ENCODE data around the gene HMGXB3. TPM values are rescaled to one million over a fixed set of nuclear protein-coding genes. Genes with fewer than 3 reads are reported as not detected.
A peak's percentile ranks its signal among the peaks of the same experiment; 100 is the strongest.

Gene HMGXB3, protein sequence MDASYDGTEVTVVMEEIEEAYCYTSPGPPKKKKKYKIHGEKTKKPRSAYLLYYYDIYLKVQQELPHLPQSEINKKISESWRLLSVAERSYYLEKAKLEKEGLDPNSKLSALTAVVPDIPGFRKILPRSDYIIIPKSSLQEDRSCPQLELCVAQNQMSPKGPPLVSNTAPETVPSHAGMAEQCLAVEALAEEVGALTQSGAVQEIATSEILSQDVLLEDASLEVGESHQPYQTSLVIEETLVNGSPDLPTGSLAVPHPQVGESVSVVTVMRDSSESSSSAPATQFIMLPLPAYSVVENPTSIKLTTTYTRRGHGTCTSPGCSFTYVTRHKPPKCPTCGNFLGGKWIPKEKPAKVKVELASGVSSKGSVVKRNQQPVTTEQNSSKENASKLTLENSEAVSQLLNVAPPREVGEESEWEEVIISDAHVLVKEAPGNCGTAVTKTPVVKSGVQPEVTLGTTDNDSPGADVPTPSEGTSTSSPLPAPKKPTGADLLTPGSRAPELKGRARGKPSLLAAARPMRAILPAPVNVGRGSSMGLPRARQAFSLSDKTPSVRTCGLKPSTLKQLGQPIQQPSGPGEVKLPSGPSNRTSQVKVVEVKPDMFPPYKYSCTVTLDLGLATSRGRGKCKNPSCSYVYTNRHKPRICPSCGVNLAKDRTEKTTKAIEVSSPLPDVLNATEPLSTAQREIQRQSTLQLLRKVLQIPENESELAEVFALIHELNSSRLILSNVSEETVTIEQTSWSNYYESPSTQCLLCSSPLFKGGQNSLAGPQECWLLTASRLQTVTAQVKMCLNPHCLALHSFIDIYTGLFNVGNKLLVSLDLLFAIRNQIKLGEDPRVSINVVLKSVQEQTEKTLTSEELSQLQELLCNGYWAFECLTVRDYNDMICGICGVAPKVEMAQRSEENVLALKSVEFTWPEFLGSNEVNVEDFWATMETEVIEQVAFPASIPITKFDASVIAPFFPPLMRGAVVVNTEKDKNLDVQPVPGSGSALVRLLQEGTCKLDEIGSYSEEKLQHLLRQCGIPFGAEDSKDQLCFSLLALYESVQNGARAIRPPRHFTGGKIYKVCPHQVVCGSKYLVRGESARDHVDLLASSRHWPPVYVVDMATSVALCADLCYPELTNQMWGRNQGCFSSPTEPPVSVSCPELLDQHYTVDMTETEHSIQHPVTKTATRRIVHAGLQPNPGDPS (N-terminal part only)
- total RNA-seq (10 to 100 TPM; 13.9 to 28.8 (median 21.0) TPM), polyA plus RNA-seq (10 to 100 TPM in 1 of 3 donors, 1 to 10 TPM in 2; 3.6 to 22.5 (median 6.5) TPM)

DNA sequence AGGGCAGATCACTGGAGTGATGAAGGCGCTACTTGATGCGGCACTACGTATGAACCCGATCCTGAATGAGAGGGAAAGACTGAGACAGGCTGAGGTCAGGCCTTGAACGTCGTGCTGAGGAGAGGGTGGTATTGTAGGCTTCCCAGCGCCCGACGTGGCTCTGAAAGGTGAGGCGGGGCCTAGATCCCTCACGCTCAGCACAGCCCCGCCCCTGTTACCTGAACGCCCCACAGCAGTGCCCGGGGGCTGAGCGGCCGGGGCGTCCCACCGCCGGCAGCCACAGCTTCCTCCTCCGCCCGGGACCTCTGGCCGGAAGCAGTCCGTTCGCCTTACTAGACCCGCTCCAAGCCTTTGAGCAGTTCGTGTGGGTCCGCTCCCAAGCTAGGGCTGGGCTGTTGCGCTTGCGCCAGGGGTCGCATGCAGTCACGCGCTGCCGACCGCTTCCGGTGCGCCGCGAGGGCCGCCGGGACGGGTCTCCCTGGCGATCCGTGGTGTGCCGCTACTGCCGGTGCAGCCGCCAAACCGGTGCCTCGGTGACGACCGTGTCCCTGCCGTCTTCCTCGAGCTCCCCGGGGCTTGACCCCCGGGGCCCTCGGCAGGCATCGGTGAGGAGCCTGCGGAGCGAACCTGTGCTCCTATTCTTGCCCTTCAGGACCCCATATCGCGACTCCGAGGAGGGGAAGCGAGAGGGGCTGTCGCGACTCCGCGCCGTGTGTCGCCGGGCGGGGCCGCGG, at the start of gene HMGXB3, which contains the start of gene TIGD6:
TSS of gene HMGXB3 (plus strand) at position 484 of the 734 bp plus-strand sequence. CDS start 4,114 bp downstream, outside the sequence.
TSS of gene TIGD6 (minus strand) at position 399 of the 734 bp plus-strand sequence. CDS start 4,306 bp downstream, outside the sequence.
- intact Hi-C loops (cut with DNase I): loop anchor here (10.0 kb wide), 1 partner anchor 214 kb away; no protein-coding TSS in a partner anchor
- Histone ChIP-seq H3K9me3 (no peaks in the 10 kb centered on the region), H3K4me1 (peaks cover 0 to 43% (median 28%) of the 10 kb centered on the region in 4 donors), H3K27ac (peak within 1 kb of the TSS; percentile 92 to 97 (median 95)), H3K4me3 (peak within 1 kb of the TSS; percentile 87 to 99 (median 98)), H3K36me3 (peaks cover 0 to 24% (median 2%) of the 10 kb centered on the region in 4 donors), H3K27me3 (no peaks in the 10 kb centered on the region)
- peak; percentile 97 for DNase-seq
- peak in 1 of 4 donors; percentile 85 for TF ChIP-seq EP300 (IDR thresholded peaks at IDR 0.05)
- TF ChIP-seq, protein P1, sequence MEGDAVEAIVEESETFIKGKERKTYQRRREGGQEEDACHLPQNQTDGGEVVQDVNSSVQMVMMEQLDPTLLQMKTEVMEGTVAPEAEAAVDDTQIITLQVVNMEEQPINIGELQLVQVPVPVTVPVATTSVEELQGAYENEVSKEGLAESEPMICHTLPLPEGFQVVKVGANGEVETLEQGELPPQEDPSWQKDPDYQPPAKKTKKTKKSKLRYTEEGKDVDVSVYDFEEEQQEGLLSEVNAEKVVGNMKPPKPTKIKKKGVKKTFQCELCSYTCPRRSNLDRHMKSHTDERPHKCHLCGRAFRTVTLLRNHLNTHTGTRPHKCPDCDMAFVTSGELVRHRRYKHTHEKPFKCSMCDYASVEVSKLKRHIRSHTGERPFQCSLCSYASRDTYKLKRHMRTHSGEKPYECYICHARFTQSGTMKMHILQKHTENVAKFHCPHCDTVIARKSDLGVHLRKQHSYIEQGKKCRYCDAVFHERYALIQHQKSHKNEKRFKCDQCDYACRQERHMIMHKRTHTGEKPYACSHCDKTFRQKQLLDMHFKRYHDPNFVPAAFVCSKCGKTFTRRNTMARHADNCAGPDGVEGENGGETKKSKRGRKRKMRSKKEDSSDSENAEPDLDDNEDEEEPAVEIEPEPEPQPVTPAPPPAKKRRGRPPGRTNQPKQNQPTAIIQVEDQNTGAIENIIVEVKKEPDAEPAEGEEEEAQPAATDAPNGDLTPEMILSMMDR (IDR thresholded peaks at IDR 0.05): no peak
- TF ChIP-seq POLR2AphosphoS5 (IDR thresholded peaks at IDR 0.05): peak; percentile 84 to 95 (median 92)
- TF ChIP-seq POLR2A (IDR thresholded peaks at IDR 0.05): peak; percentile 57 to 59
- 0 to 1% methylated on average over 72 of the region's 72 CpGs for WGBS, 2 donors

DNA sequence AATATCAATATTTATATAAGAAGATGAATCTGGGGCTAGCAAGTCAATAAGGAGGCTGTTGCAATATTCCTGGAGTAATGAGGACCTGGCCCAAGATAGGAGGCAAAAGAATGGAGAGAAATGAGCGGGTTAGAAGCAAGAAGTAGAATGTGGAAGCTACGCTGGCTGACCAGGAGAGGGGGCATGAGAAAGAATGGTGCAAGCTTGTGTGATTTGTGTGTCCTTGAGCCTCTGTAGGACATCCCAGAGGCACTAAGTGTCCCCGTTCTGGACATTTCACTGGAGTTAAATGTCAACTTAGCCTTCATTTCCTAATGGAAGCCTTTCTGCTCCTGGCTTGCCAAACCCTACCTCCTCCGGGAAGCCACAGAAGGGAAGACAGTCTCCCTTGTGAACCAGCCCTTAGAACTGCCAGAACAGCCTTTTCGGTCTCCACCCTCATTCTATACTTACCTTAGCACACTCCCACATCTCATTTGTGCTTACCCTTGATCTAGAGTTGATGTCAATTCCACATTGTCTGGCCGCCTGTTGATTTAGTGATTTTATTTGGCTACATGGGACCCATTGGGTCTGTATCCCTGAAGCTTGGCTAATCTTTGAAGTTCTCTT, 49.3 kb upstream of the HMGXB3 start:
- 65 to 81% methylated on average over 6 of the region's 6 CpGs for WGBS, 2 donors
- Histone ChIP-seq H3K27ac (no peak overlapping the region), H3K27me3 (no peaks in the 10 kb centered on the region), H3K36me3 (no peaks in the 10 kb centered on the region), H3K9me3 (no peaks in the 10 kb centered on the region), H3K4me3 (no peak overlapping the region), H3K4me1 (no peaks in the 10 kb centered on the region)
- DNase-seq: no peak
- no peak for TF ChIP-seq POLR2A (IDR thresholded peaks at IDR 0.05)
- no peak for TF ChIP-seq POLR2AphosphoS5 (IDR thresholded peaks at IDR 0.05)
- no peak for TF ChIP-seq EP300 (IDR thresholded peaks at IDR 0.05)
- TF ChIP-seq, protein P1 (IDR thresholded peaks at IDR 0.05): no peak
- intact Hi-C loops (cut with DNase I): no loop called here

DNA sequence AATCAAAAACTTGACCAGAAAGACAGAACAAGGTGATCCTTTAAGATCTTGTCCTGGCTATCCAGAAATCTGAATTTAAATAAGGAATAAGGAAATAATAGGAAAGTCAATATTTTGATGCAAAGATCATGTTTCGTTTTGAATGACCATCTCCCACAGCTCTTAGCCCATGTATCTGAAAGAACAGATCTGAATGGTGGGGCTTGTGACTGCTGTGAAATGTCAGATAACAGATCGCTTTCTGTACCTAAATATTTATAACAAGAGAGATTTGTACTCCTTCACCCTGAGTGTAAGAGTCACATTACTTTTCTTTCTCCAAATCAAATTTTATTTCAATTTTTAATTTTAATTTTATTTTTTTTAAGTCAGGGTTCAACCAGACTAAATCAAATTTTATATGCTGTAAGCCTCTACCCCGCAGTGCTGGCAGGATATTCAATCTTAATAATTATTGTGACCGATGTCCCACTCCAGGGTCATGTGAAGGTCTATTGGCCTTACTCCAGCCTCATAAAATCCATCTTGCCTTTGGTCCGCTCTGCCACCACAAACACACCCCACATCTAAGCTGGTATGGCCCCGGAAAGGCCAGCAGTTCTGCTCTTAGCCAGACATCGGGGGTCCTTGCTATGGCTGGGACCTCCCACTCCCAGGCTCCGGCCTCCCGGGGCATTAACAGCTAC, 47.0 kb upstream of the HMGXB3 start:
- TF ChIP-seq EP300 (IDR thresholded peaks at IDR 0.05): no peak
- DNase-seq: no peak
- 75% methylated on average over 9 of the region's 9 CpGs for WGBS, 2 donors
- Histone ChIP-seq H3K27ac (no peak overlapping the region), H3K4me3 (no peak overlapping the region), H3K36me3 (no peaks in the 10 kb centered on the region), H3K27me3 (no peaks in the 10 kb centered on the region), H3K4me1 (no peaks in the 10 kb centered on the region), H3K9me3 (no peaks in the 10 kb centered on the region)
- intact Hi-C loops (cut with DNase I): no loop called here

DNA sequence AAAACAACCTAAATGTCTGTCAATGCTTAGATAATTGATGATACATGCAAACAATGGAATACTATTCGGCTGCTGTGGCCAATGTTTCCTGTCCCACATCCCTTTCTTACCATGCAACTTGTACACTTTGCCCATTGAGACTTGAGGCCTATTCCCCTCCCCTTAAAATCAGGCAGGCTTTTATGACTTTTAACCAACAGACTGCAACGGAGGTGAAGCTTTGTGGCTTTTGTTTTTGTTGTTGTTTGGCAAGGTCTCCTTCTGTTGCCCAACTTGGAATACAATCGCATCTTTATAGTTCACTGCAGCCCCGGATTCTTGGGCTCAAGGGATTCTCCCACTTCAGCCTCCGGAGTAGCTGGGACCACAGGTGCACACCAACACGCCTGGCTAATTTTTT, 45.7 kb upstream of the HMGXB3 start:
- H3K27ac ChIP-seq: no peak overlapping the region
- intact Hi-C loops (cut with DNase I): no loop called here
- 76 to 81% methylated on average over 6 of the region's 6 CpGs for whole genome bisulfite sequencing, 2 donors
- H3K4me3 ChIP-seq: no peak overlapping the region
- H3K9me3 ChIP-seq: no peaks in the 10 kb centered on the region
- DNase-seq: no peak
- H3K27me3 ChIP-seq: no peaks in the 10 kb centered on the region
- TF ChIP-seq POLR2AphosphoS5 (IDR thresholded peaks at IDR 0.05) (no peak), POLR2A (IDR thresholded peaks at IDR 0.05) (no peak), EP300 (IDR thresholded peaks at IDR 0.05) (no peak)
- TF ChIP-seq, protein P1 (IDR thresholded peaks at IDR 0.05): no peak
- peaks cover 0 to 6% (median 3%) of the 10 kb centered on the region in 4 donors for H3K4me1 ChIP-seq
- H3K36me3 ChIP-seq: no peaks in the 10 kb centered on the region

All from sigmoid colon (tissue), 7 donors.